HG03064 (cell line): Measurements from ENCODE around the gene DNM1.

ENCODE experiments used
- ATAC-seq: cut with Tn5 transposase; IDR thresholded peaks from one replicate; pipeline ENCODE4 v1.9.1; 2021; ENCODE audit warnings: low read depth; ENCODE audit not compliant: unreplicated experiment

DNM1 gene

DNA sequence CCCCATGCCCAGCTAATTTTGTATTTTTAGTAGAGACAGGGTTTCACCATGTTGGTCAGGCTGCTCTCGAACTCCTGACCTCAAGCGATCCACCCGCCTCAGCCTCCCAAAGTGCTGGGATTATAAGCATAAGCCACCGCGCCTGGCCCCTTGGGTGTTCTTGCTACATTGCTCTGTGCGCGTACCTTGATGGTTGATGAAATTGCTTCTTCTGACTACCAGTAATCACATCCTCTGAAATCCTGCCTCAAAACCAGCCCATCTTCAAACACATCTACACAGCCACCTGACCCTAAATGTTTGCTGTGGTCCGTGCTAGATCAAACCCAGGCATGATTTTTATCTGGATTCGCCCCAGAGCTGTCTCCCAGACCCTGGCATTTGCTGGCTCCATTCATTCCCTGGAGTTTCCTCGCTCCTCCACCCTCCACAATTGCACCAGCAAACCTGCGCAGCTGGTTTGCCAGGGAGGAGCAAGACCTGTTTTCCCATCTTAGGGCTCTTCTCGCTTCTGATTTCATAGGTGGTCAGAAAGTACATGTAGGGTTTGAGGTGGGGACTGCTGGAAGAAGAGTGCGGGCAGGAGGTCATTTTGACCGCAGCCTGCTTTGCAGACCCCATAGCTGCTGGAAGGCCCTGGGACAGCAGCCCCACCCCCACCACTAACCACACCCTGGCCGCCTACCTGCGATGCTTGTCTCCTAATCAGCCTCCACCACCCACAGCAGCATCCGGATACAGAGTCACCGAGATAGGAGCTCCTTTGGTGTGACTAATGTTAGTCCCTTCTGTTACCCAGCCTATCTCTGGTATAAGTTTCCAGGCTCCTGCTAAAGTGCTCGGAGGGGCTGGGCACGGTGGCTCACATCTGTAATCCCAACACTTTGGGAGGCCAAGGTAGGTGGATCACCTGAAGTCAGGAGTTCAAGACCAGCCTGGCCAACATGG, 95.6 kb downstream of the DNM1 start:
- no peak for ATAC-seq

- ATAC-seq, result no peak
Observed at GRCh38 chr9:128304136-128304970, 101.2 kb downstream of the DNM1 start.
